ENCODE results near the gene RBM33. TPM values are rescaled to one million over a fixed set of nuclear protein-coding genes. Genes with fewer than 3 reads are reported as not detected.

Gene RBM33
- total and polyA plus RNA-seq, 9 of the 15 experiments (the other 6 are each of a cell fraction or from before 2014, with no cell fraction given): 4.4 to 80.7 (median 27.3) TPM

- TF ChIP-seq KAT8 (IDR thresholded peaks at IDR 0.05; ENCODE audit: low read depth) (no peak), U2AF2 (optimal IDR thresholded peaks at IDR 0.05; ENCODE audit: low read depth, low read length) (no peak), ZNF696 (CRISPR knock-in tag; conservative IDR thresholded peaks at IDR 0.05) (no peak), ZNF75A (CRISPR knock-in tag; IDR thresholded peaks at IDR 0.05) (no peak), NFATC3 (IDR thresholded peaks at IDR 0.05) (no peak), POLR2G (IDR thresholded peaks at IDR 0.05; ENCODE audit: low read depth, low read length) (peak; percentile 98), POLR2H (tag; IDR thresholded peaks at IDR 0.05; ENCODE audit: low read depth) (peak; percentile 65; the same call in 1 of the 2 replicates), MXD1 (CRISPR knock-in tag; IDR thresholded peaks at IDR 0.05; ENCODE audit: borderline replicate concordance, poor library complexity, severe bottlenecking) (no peak), HOMEZ (CRISPR knock-in tag; IDR thresholded peaks at IDR 0.05) (no peak), CEBPZ (IDR thresholded peaks at IDR 0.05; ENCODE audit: borderline replicate concordance, low read depth, low read length) (no peak), AFF4 (CRISPR knock-in tag; IDR thresholded peaks at IDR 0.05) (no peak), E2F5 (CRISPR knock-in tag; IDR thresholded peaks at IDR 0.05) (0 out of 2 replicates have a peak, but pooled peaks have one; percentile 43), CBX5 (IDR thresholded peaks at IDR 0.05; ENCODE audit: borderline replicate concordance, low read depth) (0 out of 2 replicates have a peak, but pooled peaks have one; percentile 18), ZNF740 (CRISPR knock-in tag; IDR thresholded peaks at IDR 0.05) (no peak), ZNF740 (tag; IDR thresholded peaks at IDR 0.05) (no peak)
Measured at GRCh38 chr7:155644178-155644970, at the start of gene RBM33 (continued).

All from K562 (cell line).